Fibroblast of lung (primary cell): ENCODE measurements around the gene WDR35. TPM values are rescaled to one million over a fixed set of nuclear protein-coding genes. Genes with fewer than 3 reads are reported as not detected.
"Not testable (repeated sequence)": the region's sequence is repeated elsewhere in the genome, so short reads cannot be mapped to it uniquely, and the experiment has no call there.

Experiments used
- DNase-seq, 2 donors: peaks; one replicate each; pipeline versions ENCODE4 v3.0.0 to v3.0.0-alpha.2; 2010; ENCODE audit warnings: low read depth in 2 of 2
- H2AFZ ChIP-seq: 2 replicates; pipeline ENCODE4 v1.5.1; 2012; ENCODE audit warnings: low read length, control low read depth, inconsistent platforms
- H3K27ac ChIP-seq: 2 replicates; pipeline ENCODE4 v1.5.1; 2011; ENCODE audit warnings: low read length, control low read depth; ENCODE audit not compliant: insufficient read depth
- H3K27me3 ChIP-seq: 2 replicates; pipeline ENCODE4 v1.5.1; 2011; ENCODE audit warnings: mild to moderate bottlenecking, low read length; ENCODE audit not compliant: control insufficient read depth, insufficient read depth
- H3K36me3 ChIP-seq: 2 replicates; pipeline ENCODE4 v1.5.1; 2011; ENCODE audit warnings: low read length; ENCODE audit not compliant: control insufficient read depth, insufficient read depth
- H3K4me1 ChIP-seq: 2 replicates; pipeline ENCODE4 v1.5.1; 2011; ENCODE audit warnings: low read length; ENCODE audit not compliant: control insufficient read depth, insufficient read depth; ENCODE audit errors: extremely low read depth
- H3K4me2 ChIP-seq: 2 replicates; pipeline ENCODE4 v1.5.1; 2011; ENCODE audit warnings: low read length, control low read depth; ENCODE audit not compliant: insufficient read depth; ENCODE audit errors: extremely low read depth
- H3K4me3 ChIP-seq, 4 experiments: fragments of 200-600 bp in 1 of 4; sonication (generic) in 1 of 4; replicated peaks in 1 of 4; 2 replicates each; pipeline ENCODE4 v1.5.1; 2011 to 2016; ENCODE audit warnings: low read length in 4 of 4, low read depth in 3 of 4, mild to moderate bottlenecking in 3 of 4, control low read depth in 2 of 4, inconsistent platforms in 1 of 4, mixed read lengths in 1 of 4; ENCODE audit not compliant: insufficient read depth in 1 of 4; ENCODE audit errors: control extremely low read depth in 1 of 4
- H3K79me2 ChIP-seq: 2 replicates; pipeline ENCODE4 v1.5.1; 2012; ENCODE audit warnings: mild to moderate bottlenecking, low read length, inconsistent platforms; ENCODE audit not compliant: control insufficient read depth, insufficient read depth
- H3K9ac ChIP-seq: 2 replicates; pipeline ENCODE4 v1.5.1; 2011; ENCODE audit warnings: mild to moderate bottlenecking, low read length, control low read depth; ENCODE audit not compliant: insufficient read depth
- H3K9me3 ChIP-seq: 2 replicates; pipeline ENCODE4 v1.5.1; 2012; ENCODE audit warnings: low read depth, low read length; ENCODE audit not compliant: control insufficient read depth, insufficient read depth
- H4K20me1 ChIP-seq: 2 replicates; pipeline ENCODE4 v1.5.1; 2011; ENCODE audit warnings: low read length; ENCODE audit not compliant: control insufficient read depth, insufficient read depth; ENCODE audit errors: extremely low read depth
- EZH2 ChIP-seq: IDR thresholded peaks from 2 replicates; pipeline ENCODE4 v1.5.1; 2012; ENCODE audit warnings: low read length, control low read depth, mild to moderate bottlenecking; ENCODE audit errors: missing control alignments
- polyA plus RNA-seq, 2 donors: library from polyadenylated mRNA; depleted of rRNA in 1 of 2; stranded (reverse) in 1 of 2; unstranded in 1 of 2; fragments of >200 nt; gene quantifications; 2 replicates each; pipeline ENCODE4 v1.2.1, GENCODE V29; 2011 to 2012; ENCODE audit warnings: missing spikeins in 1 of 2
- total RNA-seq: library from RNA; depleted of rRNA; stranded (reverse); fragments of >200 nt; gene quantifications from 2 replicates; pipeline ENCODE4 v1.2.1, GENCODE V29; 2014
- TF ChIP-seq, protein P1 (sequence below), 2 donors: IDR thresholded peaks in 1 of 2; conservative IDR thresholded peaks in 1 of 2; 1 replicate in 1 of 2; 2 replicates in 1 of 2; pipeline ENCODE4 v1.5.1; 2011 to 2012; ENCODE audit warnings: low read length in 2 of 2, control low read depth in 1 of 2, inconsistent platforms in 1 of 2, low read depth in 1 of 2, mild to moderate bottlenecking in 1 of 2

Gene WDR35
- total and polyA plus RNA-seq, 2 donors (not counting 1 experiment from before 2014, with no cell fraction given): 8.3 to 11.6 TPM

DNA sequence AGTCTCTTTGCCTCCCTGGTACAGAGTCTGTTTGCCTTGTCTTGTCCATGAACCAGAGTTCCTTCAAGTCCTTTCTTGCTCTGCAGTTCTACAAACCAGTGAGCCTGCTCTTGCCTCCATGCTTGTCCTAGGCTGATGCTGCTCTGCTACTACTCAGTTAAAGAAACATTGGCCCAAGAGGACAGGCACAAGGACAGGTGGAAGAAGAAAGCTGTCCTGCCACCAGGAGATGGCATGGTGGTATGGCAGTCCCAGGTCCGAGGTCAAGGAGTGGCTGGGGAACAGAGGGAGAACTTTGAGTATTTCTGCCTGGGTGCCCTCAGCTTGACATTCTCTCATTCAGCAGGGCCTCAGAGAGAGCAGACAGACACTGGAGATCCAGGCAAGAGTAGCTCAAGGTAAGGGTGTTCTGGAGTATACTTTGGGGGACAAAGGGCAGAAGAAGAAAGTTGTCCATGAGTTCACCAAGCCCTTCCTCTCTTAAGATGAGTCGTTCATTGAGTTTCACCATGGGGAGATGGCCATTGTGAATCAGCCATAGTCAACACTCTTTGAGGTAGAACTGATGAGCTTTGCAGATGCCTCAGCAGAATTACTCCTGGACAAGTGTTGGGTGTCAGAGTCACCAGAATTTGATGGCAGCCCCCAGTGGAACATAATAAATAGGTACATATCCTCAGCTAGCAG is 108.5 kb downstream of the WDR35 start:
- Histone ChIP-seq H3K9me3 (no peaks in the 10 kb centered on the region), H3K4me1 (no peaks in the 10 kb centered on the region), H3K9ac (no peak overlapping the region), H4K20me1 (no peaks in the 10 kb centered on the region), H3K36me3 (no peaks in the 10 kb centered on the region), H3K27ac (no peak overlapping the region), H3K79me2 (no peaks in the 10 kb centered on the region), H3K4me2 (no peak overlapping the region), H3K4me3 (no peak overlapping the region), H2AFZ (no peak overlapping the region), H3K27me3 (peaks cover 9% of the 10 kb centered on the region)
- TF ChIP-seq, protein P1, sequence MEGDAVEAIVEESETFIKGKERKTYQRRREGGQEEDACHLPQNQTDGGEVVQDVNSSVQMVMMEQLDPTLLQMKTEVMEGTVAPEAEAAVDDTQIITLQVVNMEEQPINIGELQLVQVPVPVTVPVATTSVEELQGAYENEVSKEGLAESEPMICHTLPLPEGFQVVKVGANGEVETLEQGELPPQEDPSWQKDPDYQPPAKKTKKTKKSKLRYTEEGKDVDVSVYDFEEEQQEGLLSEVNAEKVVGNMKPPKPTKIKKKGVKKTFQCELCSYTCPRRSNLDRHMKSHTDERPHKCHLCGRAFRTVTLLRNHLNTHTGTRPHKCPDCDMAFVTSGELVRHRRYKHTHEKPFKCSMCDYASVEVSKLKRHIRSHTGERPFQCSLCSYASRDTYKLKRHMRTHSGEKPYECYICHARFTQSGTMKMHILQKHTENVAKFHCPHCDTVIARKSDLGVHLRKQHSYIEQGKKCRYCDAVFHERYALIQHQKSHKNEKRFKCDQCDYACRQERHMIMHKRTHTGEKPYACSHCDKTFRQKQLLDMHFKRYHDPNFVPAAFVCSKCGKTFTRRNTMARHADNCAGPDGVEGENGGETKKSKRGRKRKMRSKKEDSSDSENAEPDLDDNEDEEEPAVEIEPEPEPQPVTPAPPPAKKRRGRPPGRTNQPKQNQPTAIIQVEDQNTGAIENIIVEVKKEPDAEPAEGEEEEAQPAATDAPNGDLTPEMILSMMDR (conservative IDR thresholded peaks at IDR 0.05 in 1 of 2, IDR thresholded peaks at IDR 0.05 in 1 of 2; ENCODE audit: low read depth in 1 of 2, low read length in 2 of 2): no peak
- DNase-seq: no peak

DNA sequence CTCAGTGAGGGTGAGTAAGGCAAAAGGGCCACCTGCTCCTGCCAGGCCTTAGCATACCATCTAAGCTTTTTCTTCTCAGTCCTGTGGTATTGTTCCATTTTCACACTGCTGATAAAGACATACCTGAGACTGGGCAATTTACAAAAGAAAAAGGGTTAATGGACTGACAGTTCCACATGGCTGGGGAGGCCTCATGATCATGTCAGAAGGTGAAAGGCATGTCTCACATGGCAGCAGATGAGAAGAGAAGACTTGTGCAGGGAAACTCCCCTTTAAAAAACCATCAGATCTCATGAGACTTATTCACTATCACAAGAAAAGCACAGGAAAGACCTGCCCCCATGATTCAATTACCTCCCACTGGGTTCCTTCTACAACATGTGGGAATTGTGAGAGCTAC is 109.7 kb downstream of the WDR35 start:
- H2AFZ ChIP-seq, H3K4me2 ChIP-seq, H3K9ac ChIP-seq, H4K20me1 ChIP-seq, H3K9me3 ChIP-seq, H3K4me3 ChIP-seq, H3K27ac ChIP-seq, H3K4me1 ChIP-seq, DNase-seq, H3K79me2 ChIP-seq, H3K36me3 ChIP-seq: not testable (repeated sequence)
- peaks cover 12% of the 10 kb centered on the region for H3K27me3 ChIP-seq

DNA sequence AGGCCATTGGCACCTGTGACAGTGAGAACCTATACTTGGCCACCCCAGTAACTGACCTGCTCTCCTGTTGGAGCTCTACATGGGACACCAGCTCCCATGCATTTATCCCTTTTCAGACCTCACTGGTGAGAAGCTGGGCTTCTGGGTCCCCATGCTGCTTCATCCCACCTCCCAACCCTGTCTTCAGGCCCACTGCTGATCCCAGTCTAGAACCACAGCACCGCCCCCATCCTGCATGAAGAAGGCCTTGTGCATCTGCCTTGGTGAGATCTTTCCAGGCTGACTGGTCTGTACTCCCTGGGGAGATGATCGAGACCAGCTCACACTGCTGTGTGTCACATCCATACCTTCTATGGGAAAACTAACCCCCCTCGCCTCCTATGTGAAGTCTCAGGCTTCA is 110.8 kb downstream of the WDR35 start:
- H3K4me1 ChIP-seq: no peaks in the 10 kb centered on the region

More for the DNA sequence above, 110.8 kb downstream of the WDR35 start:
- H3K27ac ChIP-seq: no peak overlapping the region
- no peak for TF ChIP-seq EZH2
- TF ChIP-seq, protein P1 (conservative IDR thresholded peaks at IDR 0.05 in 1 of 2, IDR thresholded peaks at IDR 0.05 in 1 of 2; ENCODE audit: low read depth in 1 of 2, low read length in 2 of 2): no peak
- no peaks in the 10 kb centered on the region for H4K20me1 ChIP-seq
- H3K27me3 ChIP-seq: peaks cover 12% of the 10 kb centered on the region
- no peak overlapping the region for H2AFZ ChIP-seq
- H3K4me3 ChIP-seq: no peak overlapping the region
- DNase-seq: no peak
- H3K36me3 ChIP-seq: no peaks in the 10 kb centered on the region
- H3K4me2 ChIP-seq: no peak overlapping the region
- no peak overlapping the region for H3K9ac ChIP-seq
- no peaks in the 10 kb centered on the region for H3K9me3 ChIP-seq
- H3K79me2 ChIP-seq: no peaks in the 10 kb centered on the region
